ENCODE data around the gene GFY. TPM values are rescaled to one million over a fixed set of nuclear protein-coding genes. Genes with fewer than 3 reads are reported as not detected.

The GFY gene, protein sequence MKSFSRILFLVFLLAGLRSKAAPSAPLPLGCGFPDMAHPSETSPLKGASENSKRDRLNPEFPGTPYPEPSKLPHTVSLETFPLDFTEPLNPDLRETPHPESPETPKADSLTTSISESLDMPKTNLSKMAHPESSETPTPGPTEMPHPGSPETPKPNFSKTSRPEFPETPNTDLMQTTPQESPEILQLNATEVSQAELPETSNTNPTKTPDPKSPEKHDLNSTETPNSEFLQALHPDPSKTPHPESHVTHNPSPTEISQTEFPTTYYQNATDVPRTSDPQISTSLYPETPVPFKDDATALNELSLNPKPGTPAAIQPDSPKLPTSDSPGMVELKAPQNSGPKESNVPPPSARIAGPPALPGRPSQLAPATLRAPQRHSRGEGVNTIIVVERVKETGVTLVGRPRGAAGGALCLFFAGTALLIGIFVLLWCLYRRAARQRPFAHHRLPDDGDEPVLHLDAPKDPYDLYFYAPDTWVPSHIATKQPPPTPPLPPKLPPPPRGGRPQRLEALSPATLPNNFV
- total RNA-seq, result not detected

DNA sequence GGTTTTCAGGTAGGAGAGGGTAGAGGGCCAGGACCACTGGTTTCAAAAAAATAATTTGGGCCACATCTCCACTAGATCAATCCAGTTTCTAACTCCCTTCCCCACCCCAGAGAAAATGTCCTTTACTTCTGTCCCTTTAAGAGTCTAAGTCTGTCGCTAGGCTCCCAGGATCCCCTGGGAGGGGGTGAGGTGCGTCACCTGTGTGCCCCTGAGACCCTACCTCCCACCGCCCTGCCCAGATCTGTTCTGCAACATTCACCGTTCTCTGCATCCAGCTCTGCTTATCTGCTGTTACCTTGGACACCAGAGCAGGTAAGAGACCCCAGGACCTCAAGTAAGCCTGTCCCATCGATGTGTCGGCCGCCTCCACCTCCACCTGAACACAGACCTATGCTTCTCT, at the start of gene GFY:
Gene GFY, plus strand, starts transcription at position 211 of the 400 bp plus-strand sequence. CDS start 1,043 bp downstream, outside the sequence.
- TF ChIP-seq, protein P1, sequence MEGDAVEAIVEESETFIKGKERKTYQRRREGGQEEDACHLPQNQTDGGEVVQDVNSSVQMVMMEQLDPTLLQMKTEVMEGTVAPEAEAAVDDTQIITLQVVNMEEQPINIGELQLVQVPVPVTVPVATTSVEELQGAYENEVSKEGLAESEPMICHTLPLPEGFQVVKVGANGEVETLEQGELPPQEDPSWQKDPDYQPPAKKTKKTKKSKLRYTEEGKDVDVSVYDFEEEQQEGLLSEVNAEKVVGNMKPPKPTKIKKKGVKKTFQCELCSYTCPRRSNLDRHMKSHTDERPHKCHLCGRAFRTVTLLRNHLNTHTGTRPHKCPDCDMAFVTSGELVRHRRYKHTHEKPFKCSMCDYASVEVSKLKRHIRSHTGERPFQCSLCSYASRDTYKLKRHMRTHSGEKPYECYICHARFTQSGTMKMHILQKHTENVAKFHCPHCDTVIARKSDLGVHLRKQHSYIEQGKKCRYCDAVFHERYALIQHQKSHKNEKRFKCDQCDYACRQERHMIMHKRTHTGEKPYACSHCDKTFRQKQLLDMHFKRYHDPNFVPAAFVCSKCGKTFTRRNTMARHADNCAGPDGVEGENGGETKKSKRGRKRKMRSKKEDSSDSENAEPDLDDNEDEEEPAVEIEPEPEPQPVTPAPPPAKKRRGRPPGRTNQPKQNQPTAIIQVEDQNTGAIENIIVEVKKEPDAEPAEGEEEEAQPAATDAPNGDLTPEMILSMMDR (IDR thresholded peaks at IDR 0.05), result no peak
- no peak for TF ChIP-seq POLR2A (IDR thresholded peaks at IDR 0.05)
- H3K27me3 ChIP-seq, result peaks cover 40 to 72% of the 10 kb centered on the region in 2 donors
- H3K27ac ChIP-seq, result no peak within 1 kb of the TSS
- H3K36me3 ChIP-seq, result no peaks in the 10 kb centered on the region
- peaks cover 0 to 17% of the 10 kb centered on the region in 2 donors for H3K4me1 ChIP-seq
- intact Hi-C loops (cut with DNase I; ENCODE audit: low total_unique reads), result no loop called here
- no peaks in the 10 kb centered on the region for H3K9me3 ChIP-seq
- DNase-seq, result no peak
- H3K4me3 ChIP-seq, result no peak within 1 kb of the TSS

DNA sequence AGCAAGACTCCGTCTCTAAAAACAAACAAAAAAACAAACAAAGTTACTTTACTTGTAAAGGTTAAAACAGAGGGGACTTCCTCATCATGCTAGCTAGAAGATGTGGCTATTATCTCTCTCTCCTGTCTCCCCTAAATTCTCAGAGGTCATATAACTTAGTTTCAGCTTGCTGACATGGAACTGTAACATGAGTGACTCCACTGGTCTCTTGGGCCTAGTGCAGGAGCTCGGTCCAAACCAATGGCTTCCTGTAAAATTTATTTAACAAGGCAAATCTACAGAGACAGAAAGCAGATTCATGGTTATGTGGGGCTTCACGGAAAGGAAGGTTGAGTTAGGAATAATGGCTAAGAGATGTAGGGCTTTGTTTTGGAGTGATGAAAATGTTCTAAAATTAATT, 46.7 kb upstream of the GFY start:
- intact Hi-C loops (cut with DNase I; ENCODE audit: low total_unique reads), result no loop called here
- Histone ChIP-seq H3K4me1 (no peaks in the 10 kb centered on the region), H3K4me3 (no peak overlapping the region), H3K27ac (no peak overlapping the region), H3K27me3 (no peaks in the 10 kb centered on the region), H3K9me3 (peaks cover 0 to 6% of the 10 kb centered on the region in 2 donors), H3K36me3 (no peaks in the 10 kb centered on the region)
- DNase-seq, result no peak
- TF ChIP-seq POLR2A (IDR thresholded peaks at IDR 0.05), result no peak
- TF ChIP-seq, protein P1 (IDR thresholded peaks at IDR 0.05), result no peak

DNA sequence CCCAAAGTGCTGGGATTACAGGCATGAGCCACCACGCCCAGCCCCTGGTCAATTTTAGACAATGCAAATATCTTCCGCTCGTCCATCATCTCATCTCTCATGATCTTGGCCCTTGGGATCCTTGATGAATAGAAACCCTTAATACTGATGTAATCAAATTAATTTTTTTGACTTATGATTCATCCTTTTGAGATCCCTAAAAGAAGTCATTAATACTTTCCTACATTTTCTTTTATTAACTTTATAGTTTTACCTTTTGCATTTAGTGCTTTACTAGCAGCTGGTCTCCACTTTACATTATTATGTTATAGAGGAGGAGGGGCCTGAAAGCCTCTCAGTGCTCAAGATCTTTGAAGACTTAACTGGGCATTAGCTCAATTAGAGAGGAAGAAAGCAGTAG, 44.8 kb upstream of the GFY start:
- H3K36me3 ChIP-seq, result no peaks in the 10 kb centered on the region
- H3K4me3 ChIP-seq, result no peak overlapping the region
- no peak overlapping the region for H3K27ac ChIP-seq
- intact Hi-C loops (cut with DNase I; ENCODE audit: low total_unique reads), result no loop called here
- TF ChIP-seq POLR2A (IDR thresholded peaks at IDR 0.05), result no peak
- TF ChIP-seq, protein P1 (IDR thresholded peaks at IDR 0.05), result no peak
- no peaks in the 10 kb centered on the region for H3K4me1 ChIP-seq
- no peaks in the 10 kb centered on the region for H3K27me3 ChIP-seq
- peaks cover 0 to 6% of the 10 kb centered on the region in 2 donors for H3K9me3 ChIP-seq
- DNase-seq, result no peak

DNA sequence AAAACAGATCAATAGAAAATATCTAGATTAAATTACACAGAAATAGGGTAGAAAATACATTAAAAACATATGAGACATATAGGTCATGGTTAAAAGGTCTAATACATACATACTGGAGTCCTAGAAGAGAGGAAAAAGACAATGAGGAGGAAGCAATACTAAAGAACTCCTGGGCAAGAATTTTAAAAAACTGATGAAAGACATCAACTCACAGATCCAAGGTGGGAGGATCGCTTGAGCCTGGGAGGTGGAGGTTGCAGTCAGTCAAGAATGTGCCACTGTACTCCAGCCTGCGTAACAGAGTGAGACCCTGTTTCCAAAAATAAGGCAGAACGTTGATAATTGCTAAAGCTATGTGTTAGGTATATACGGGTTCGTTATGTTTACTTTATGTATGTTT, 42.5 kb upstream of the GFY start:
- intact Hi-C loops (cut with DNase I; ENCODE audit: low total_unique reads), result no loop called here
- Histone ChIP-seq H3K27ac (no peak overlapping the region), H3K9me3 (peaks cover 0 to 6% of the 10 kb centered on the region in 2 donors), H3K27me3 (no peaks in the 10 kb centered on the region), H3K4me1 (no peaks in the 10 kb centered on the region), H3K36me3 (no peaks in the 10 kb centered on the region), H3K4me3 (no peak overlapping the region)
- TF ChIP-seq, protein P1 (IDR thresholded peaks at IDR 0.05), result no peak
- TF ChIP-seq POLR2A (IDR thresholded peaks at IDR 0.05), result no peak
- DNase-seq, result no peak

DNA sequence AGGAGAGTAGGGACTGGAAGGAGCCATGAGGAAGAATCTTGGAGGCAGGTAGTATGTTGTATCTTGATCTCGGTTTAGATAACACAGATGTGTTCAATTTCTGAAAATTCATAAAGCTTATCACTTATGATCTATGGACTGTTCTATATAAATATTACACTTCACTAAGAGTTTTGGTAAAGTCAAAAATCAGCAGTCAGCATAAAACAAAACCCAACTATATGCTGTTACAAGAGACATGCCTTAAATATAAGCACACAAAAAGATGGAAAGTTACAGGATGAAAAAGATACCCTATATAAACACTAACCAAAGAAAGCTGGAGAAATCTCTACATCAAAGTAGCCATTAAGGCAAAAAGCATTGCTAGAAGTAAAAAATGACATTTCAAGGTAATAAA, 41.6 kb upstream of the GFY start:
- Histone ChIP-seq H3K4me1 (no peaks in the 10 kb centered on the region), H3K9me3 (peaks cover 0 to 6% of the 10 kb centered on the region in 2 donors), H3K27me3 (no peaks in the 10 kb centered on the region), H3K36me3 (no peaks in the 10 kb centered on the region), H3K27ac (no peak overlapping the region), H3K4me3 (no peak overlapping the region)
- no peak for DNase-seq
- TF ChIP-seq, protein P1 (IDR thresholded peaks at IDR 0.05), result no peak
- TF ChIP-seq POLR2A (IDR thresholded peaks at IDR 0.05), result no peak
- intact Hi-C loops (cut with DNase I; ENCODE audit: low total_unique reads), result no loop called here
